Transverse colon (tissue), 4 donors: ENCODE results near the gene SVBP. TPM values are rescaled to one million over a fixed set of nuclear protein-coding genes. Genes with fewer than 3 reads are reported as not detected.

Experiments
- DNase-seq: peaks from one replicate; pipeline ENCODE4 v3.0.0-alpha.2; 2019
- H3K27ac ChIP-seq, 4 donors: fragments of 200-600 bp; sonication (generic); 2 replicates each; pipeline ENCODE4 v1.5.1; 2016 to 2018; ENCODE audit warnings: inconsistent platforms in 4 of 4
- H3K27me3 ChIP-seq: fragments of 200-600 bp; sonication (generic); 2 replicates; pipeline ENCODE4 v1.5.1; 2017; ENCODE audit warnings: inconsistent platforms
- H3K36me3 ChIP-seq, 4 donors: fragments of 200-600 bp; sonication (generic); 2 replicates each; pipeline ENCODE4 v1.5.1; 2017 to 2019; ENCODE audit warnings: inconsistent platforms in 4 of 4
- H3K4me1 ChIP-seq, 4 donors: fragments of 200-600 bp; sonication (generic); 2 replicates each; pipeline ENCODE4 v1.5.1; 2017 to 2020; ENCODE audit warnings: inconsistent platforms in 4 of 4
- H3K4me3 ChIP-seq, 4 donors: fragments of 200-600 bp; sonication (generic); 1 replicate in 1 of 4; 2 replicates in 3 of 4; pipeline versions ENCODE4 v1.5.1 to v1.6.1; 2017 to 2019; ENCODE audit warnings: inconsistent platforms in 4 of 4
- H3K9me3 ChIP-seq, 2 donors: fragments of 200-600 bp; sonication (generic); 2 replicates each; pipeline ENCODE4 v1.5.1; 2017 to 2019; ENCODE audit warnings: inconsistent platforms in 2 of 2
- CTCF ChIP-seq, 5 experiments: fragments of 200-600 bp in 3 of 5; fragments of 450-650 bp in 2 of 5; sonication (generic) in 3 of 5; IDR thresholded peaks; 1 replicate in 2 of 5; 2 replicates in 3 of 5; pipeline ENCODE4 v1.5.1; 2016 to 2017; ENCODE audit warnings: antibody characterized with exemption in 5 of 5, inconsistent platforms in 3 of 5, mild to moderate bottlenecking in 2 of 5, moderate library complexity in 1 of 5
- EP300 ChIP-seq: sonication (generic); formaldehyde crosslinking; IDR thresholded peaks from one replicate; pipeline ENCODE4 v1.6.1; 2017; ENCODE audit warnings: antibody characterized with exemption, low read depth
- POLR2A ChIP-seq: fragments of 450-650 bp; IDR thresholded peaks from one replicate; pipeline ENCODE4 v1.6.1; 2016; ENCODE audit warnings: antibody characterized with exemption, mild to moderate bottlenecking, moderate library complexity
- POLR2AphosphoS5 ChIP-seq, 3 donors: sonication (generic); formaldehyde crosslinking; IDR thresholded peaks; one replicate each; pipeline ENCODE4 v1.6.1; 2016; ENCODE audit warnings: antibody characterized with exemption in 3 of 3
- in situ Hi-C, 4 donors: fragments of 200-750 bp; cut with MboI; loops; one replicate each; pipeline versions ENCODE4 v1.15.0 to v1.15.1; 2017; ENCODE audit warnings: low sequenced_read_pairs in 3 of 4, low pct_ligation_motif_present in 1 of 4, low pct_unique_long_range_greater_than_20kb in 1 of 4
- intact Hi-C: fragments of 100-400 bp; cut with DNase I; formaldehyde crosslinking; loops from one replicate; pipeline ENCODE4 v1.15.1; 2023; ENCODE audit warnings: low total_unique reads
- total RNA-seq, 4 donors: library from RNA; depleted of rRNA; stranded (reverse); fragments of >200 nt; gene quantifications; one replicate each; pipeline ENCODE4 v1.1.0, GENCODE V29; 2016

Gene SVBP
- total RNA-seq, 4 donors from 2014 or later, result 15.3 to 33.3 (median 17.6) TPM

- intact Hi-C loops, result no loop called here
- Histone ChIP-seq H3K9me3 (no peaks in the 10 kb centered on the region), H3K36me3 (peaks cover 0 to 27% (median 2%) of the 10 kb centered on the region in 4 donors)
Observed at GRCh38 chr1:42757892-42758275, 59.3 kb downstream of the SVBP start.

More at GRCh38 chr1:42757892-42758275, 59.3 kb downstream of the SVBP start:
- TF ChIP-seq EP300, result no peak
- no peak for TF ChIP-seq POLR2AphosphoS5 (IDR thresholded peaks at IDR 0.05)
- no peak for TF ChIP-seq CTCF (IDR thresholded peaks at IDR 0.05)
- TF ChIP-seq POLR2A, result no peak
- no peak for DNase-seq
- no peak overlapping the region for H3K27ac ChIP-seq
- no peaks in the 10 kb centered on the region for H3K27me3 ChIP-seq
- no peaks in the 10 kb centered on the region for H3K4me1 ChIP-seq
- in situ Hi-C loops, result loop anchor here in 2 of 4 donors (25.0 kb wide), 1 partner anchor 421 kb away; the partner anchor contains the start of gene FOXJ3 (in 2 of the 2)
- H3K4me3 ChIP-seq, result no peak overlapping the region

Other genes with a start within 250 kb of the SVBP start
- gene PPIH, start 159.0 kb downstream of the SVBP start, total RNA-seq, result 10 to 100 TPM in 3 of 4 donors, not detected in 1; 16.9 to 26.5 (median 24.6) TPM
- 100 to 1,000 TPM; 288 to 403 (median 380) TPM for gene YBX1, start 135.0 kb downstream of the SVBP start, total RNA-seq
- under 1 TPM in 1 of 4 donors, not detected in 3; 0.27 TPM for gene CLDN19, start 77.2 kb downstream of the SVBP start, total RNA-seq
- 10 to 100 TPM in 3 of 4 donors, 1 to 10 TPM in 1; 8.7 to 37.2 (median 10.2) TPM for gene P3H1, start 50.4 kb downstream of the SVBP start, total RNA-seq
- 10 to 100 TPM in 1 of 4 donors, 1 to 10 TPM in 3; 4.0 to 81.2 (median 8.1) TPM for gene C1orf50, start 50.1 kb downstream of the SVBP start, total RNA-seq
- under 1 TPM in 1 of 4 donors, not detected in 3; 0.37 TPM for gene TMEM269, start 32.4 kb downstream of the SVBP start, total RNA-seq
- 10 to 100 TPM; 12.5 to 30.7 (median 14.1) TPM for gene ERMAP, start 275 bp downstream of the SVBP start, total RNA-seq
- 10 to 100 TPM in 1 of 4 donors, 1 to 10 TPM in 2, under 1 TPM in 1; 1.00 to 11.3 (median 6.0) TPM for gene ZNF691, start 29.2 kb upstream of the SVBP start, total RNA-seq
- gene SLC2A1, start 141.5 kb upstream of the SVBP start, total RNA-seq, result 10 to 100 TPM; 37.2 to 98.9 (median 69.1) TPM